PC-3 (cell line): ENCODE results near the gene PER2. TPM values are rescaled to one million over a fixed set of nuclear protein-coding genes. Genes with fewer than 3 reads are reported as not detected.
"Not testable (repeated sequence)": the region's sequence is repeated elsewhere in the genome, so short reads cannot be mapped to it uniquely, and the experiment has no call there.

ENCODE experiments used
- ATAC-seq: fragments of 200-7000 bp; cut with Tn5 transposase; 2 replicates; pipeline ENCODE4 v1.9.1; 2020; ENCODE audit warnings: mild to moderate bottlenecking, moderate library complexity
- BruUV-seq: library from RNA; stranded (reverse); fragments of 400-500 nt; replicated peaks from 2 replicates; lab custom pipeline; 2021; lab: Mats Ljungman, UMichigan
- CTCF ChIA-PET: fragments of 300-600 bp; sonication (Branson Sonifier 250); formaldehyde crosslinking; loops from one replicate; lab custom pipeline; 2022; ENCODE audit warnings: antibody characterized with exemption; lab: Charles Lee
- POLR2A ChIA-PET: fragments of 300-600 bp; sonication (Branson Sonifier 250); formaldehyde crosslinking; loops from one replicate; lab custom pipeline; 2022; ENCODE audit warnings: antibody characterized with exemption; ENCODE audit not compliant: unreplicated experiment; lab: Charles Lee
- DNase-seq: peaks from one replicate; pipeline ENCODE4 v3.0.0-alpha.2; 2015
- H2AFZ ChIP-seq: fragments of 300-600 bp; sonication (generic); 2 replicates; pipeline ENCODE4 v1.6.0; 2016; ENCODE audit warnings: antibody characterized with exemption, low read length
- H3F3A ChIP-seq: fragments of 300-600 bp; sonication (generic); one replicate; pipeline ENCODE4 v1.6.0; 2017; ENCODE audit warnings: antibody characterized with exemption, low read length, control low read depth, mild to moderate bottlenecking; ENCODE audit not compliant: unreplicated experiment
- H3K27ac ChIP-seq: fragments of 300-600 bp; sonication (generic); 2 replicates; pipeline ENCODE4 v1.5.1; 2016; ENCODE audit warnings: mild to moderate bottlenecking, low read length
- H3K27me3 ChIP-seq: fragments of 300-600 bp; sonication (generic); 2 replicates; pipeline ENCODE4 v1.6.1; 2016; ENCODE audit warnings: low read length, mixed read lengths
- H3K36me3 ChIP-seq: fragments of 300-600 bp; sonication (generic); 2 replicates; pipeline ENCODE4 v1.6.1; 2016; ENCODE audit warnings: low read depth, mixed run types, low read length, mixed read lengths
- H3K4me1 ChIP-seq: fragments of 300-600 bp; sonication (generic); 2 replicates; pipeline ENCODE4 v1.5.1; 2016; ENCODE audit warnings: low read length; ENCODE audit not compliant: insufficient read depth
- H3K4me2 ChIP-seq: fragments of 300-600 bp; sonication (generic); 2 replicates; pipeline ENCODE4 v1.6.0; 2016; ENCODE audit warnings: low read length
- H3K4me3 ChIP-seq: fragments of 300-600 bp; sonication (generic); 2 replicates; pipeline ENCODE4 v1.5.1; 2016; ENCODE audit warnings: mild to moderate bottlenecking, low read length, mixed read lengths
- H3K79me2 ChIP-seq: fragments of 300-600 bp; sonication (generic); 2 replicates; pipeline ENCODE4 v1.6.1; 2017; ENCODE audit warnings: low read length, mixed read lengths
- H3K9ac ChIP-seq: fragments of 300-600 bp; sonication (generic); 2 replicates; pipeline ENCODE4 v1.6.0; 2016; ENCODE audit warnings: mild to moderate bottlenecking, low read length
- H3K9me2 ChIP-seq: fragments of 300-600 bp; sonication (generic); replicated peaks from 2 replicates; pipeline ENCODE4 v1.6.1; 2016; ENCODE audit warnings: mixed run types, low read length, mixed read lengths
- H3K9me3 ChIP-seq: fragments of 300-600 bp; sonication (generic); 2 replicates; pipeline ENCODE4 v1.6.1; 2016; ENCODE audit warnings: low read length, mixed read lengths
- H4K20me1 ChIP-seq: fragments of 300-600 bp; sonication (generic); 2 replicates; pipeline ENCODE4 v1.6.1; 2016; ENCODE audit warnings: low read length, mixed read lengths
- CTCF ChIP-seq: fragments of 300-600 bp; sonication (generic); conservative IDR thresholded peaks from 2 replicates; pipeline ENCODE4 v1.5.1; 2017; ENCODE audit warnings: antibody characterized with exemption, low read depth, mild to moderate bottlenecking, low read length
- EZH2 ChIP-seq: fragments of 300-600 bp; sonication (generic); IDR thresholded peaks from one replicate; pipeline ENCODE4 v1.6.1; 2017; ENCODE audit warnings: antibody characterized with exemption, mild to moderate bottlenecking, low read length; ENCODE audit not compliant: unreplicated experiment
- EZH2phosphoT487 ChIP-seq: fragments of 300-600 bp; sonication (generic); IDR thresholded peaks from 2 replicates; pipeline ENCODE4 v1.6.1; 2018; ENCODE audit warnings: mild to moderate bottlenecking, antibody characterized with exemption, low read length, borderline replicate concordance
- intact Hi-C: fragments of 100-400 bp; cut with micrococcal nuclease; formaldehyde crosslinking; loops from 2 replicates; pipeline ENCODE4 v1.9.0; 2023
- total RNA-seq: library from RNA; depleted of rRNA; stranded (reverse); fragments of >200 nt; gene quantifications from 2 replicates; pipeline ENCODE4 v1.2.3, GENCODE V29; 2014

The PER2 gene
- total RNA-seq, 1 experiment from 2014 or later: 8.6 TPM

GRCh38 chr2:238336793-238337444, 48.5 kb upstream of the PER2 start:
- no peaks in the 10 kb centered on the region for H3K4me1 ChIP-seq
- no peak overlapping the region for H3K9ac ChIP-seq
- ATAC-seq (no peak), DNase-seq (no peak)
- intact Hi-C loops: no loop called here
- ChIA-PET POLR2A (no interaction called here), CTCF (no interaction called here)
- no peak overlapping the region for H3K27ac ChIP-seq
- no peak overlapping the region for H3K4me3 ChIP-seq
- H4K20me1 ChIP-seq: no peaks in the 10 kb centered on the region
- no peaks in the 10 kb centered on the region for H3K9me2 ChIP-seq
- H3K4me2 ChIP-seq: no peak overlapping the region
- H2AFZ ChIP-seq: no peak overlapping the region
- no peaks in the 10 kb centered on the region for H3K9me3 ChIP-seq
- H3K36me3 ChIP-seq: no peaks in the 10 kb centered on the region; the same call in 1 of the 2 replicates
- no peaks in the 10 kb centered on the region for H3F3A ChIP-seq
- no peaks in the 10 kb centered on the region for H3K27me3 ChIP-seq
- no peaks in the 10 kb centered on the region for H3K79me2 ChIP-seq
- TF ChIP-seq EZH2 (no peak), EZH2phosphoT487 (no peak), CTCF (no peak)
- BruUV-seq: no TSS peak

DNA sequence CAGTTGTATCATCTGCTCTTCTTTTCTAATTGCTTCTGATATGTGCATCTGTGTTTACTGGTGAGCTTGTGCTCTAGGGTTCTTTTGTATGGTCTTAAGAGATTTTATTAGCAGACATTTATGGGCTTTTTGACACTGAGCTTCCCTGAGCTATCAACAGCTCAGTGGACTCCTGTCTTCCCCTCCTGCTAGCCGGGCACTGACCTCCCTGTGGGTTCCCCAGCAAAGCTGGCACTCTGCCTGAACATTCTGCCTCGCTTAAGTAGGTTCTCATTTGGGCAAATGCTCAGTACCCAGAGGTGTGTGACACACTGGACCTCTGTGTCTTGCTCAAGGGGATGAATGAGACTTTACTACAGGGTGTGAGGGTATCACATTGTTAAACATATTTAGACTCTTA, 47.7 kb upstream of the PER2 start:
- H3K27me3 ChIP-seq: no peaks in the 10 kb centered on the region
- H2AFZ ChIP-seq: no peak overlapping the region
- H3K27ac ChIP-seq: no peak overlapping the region
- no peaks in the 10 kb centered on the region for H4K20me1 ChIP-seq
- ChIA-PET POLR2A (no interaction called here), CTCF (no interaction called here)
- no peaks in the 10 kb centered on the region for H3K79me2 ChIP-seq
- no peaks in the 10 kb centered on the region for H3K4me1 ChIP-seq
- H3K4me3 ChIP-seq: no peak overlapping the region
- no TSS peak for BruUV-seq
- H3K9me3 ChIP-seq: no peaks in the 10 kb centered on the region
- H3K4me2 ChIP-seq: no peak overlapping the region
- H3K9me2 ChIP-seq: no peaks in the 10 kb centered on the region
- no peaks in the 10 kb centered on the region for H3F3A ChIP-seq
- ATAC-seq (no peak), DNase-seq (no peak)
- H3K9ac ChIP-seq: no peak overlapping the region
- intact Hi-C loops: no loop called here
- H3K36me3 ChIP-seq: no peaks in the 10 kb centered on the region; the same call in 1 of the 2 replicates
- TF ChIP-seq EZH2phosphoT487 (no peak), EZH2 (no peak), CTCF (no peak)

DNA sequence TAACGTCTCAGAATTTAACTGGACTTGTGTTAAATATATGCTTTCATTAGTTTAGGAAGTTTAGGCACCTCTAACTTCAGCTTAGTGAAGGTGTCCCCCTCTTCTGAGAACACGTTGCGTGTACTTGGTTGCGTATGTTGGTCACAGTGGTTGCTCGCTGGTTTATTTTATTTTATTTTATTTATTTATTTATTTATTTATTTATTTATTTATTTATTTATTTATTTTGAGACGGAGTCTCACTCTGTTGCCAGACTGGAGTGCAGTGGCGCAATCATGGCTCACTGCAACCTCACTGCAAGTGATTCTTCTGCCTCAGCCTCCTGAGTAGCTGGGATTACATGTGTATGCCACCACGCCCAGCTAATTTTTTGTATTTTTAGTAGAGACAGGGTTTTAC, 47.2 kb upstream of the PER2 start:
- DNase-seq, H4K20me1 ChIP-seq, H3K4me2 ChIP-seq, ATAC-seq, H3K27me3 ChIP-seq, POLR2A ChIA-PET, H3K27ac ChIP-seq, H3K36me3 ChIP-seq, H3K79me2 ChIP-seq, intact Hi-C loops, H3K4me1 ChIP-seq, H2AFZ ChIP-seq, H3K4me3 ChIP-seq, BruUV-seq, H3K9ac ChIP-seq, H3K9me2 ChIP-seq, H3F3A ChIP-seq, H3K9me3 ChIP-seq, CTCF ChIA-PET: not testable (repeated sequence)
